T-helper 9 cell (primary cell): ENCODE results near the gene ATR.

Source experiments
- DNase-seq: peaks from one replicate; pipeline ENCODE4 v3.0.0-alpha.2; 2020

ATR gene

GRCh38 chr3:142507241-142507640 lies 71.3 kb downstream of the ATR start:
- no peak for DNase-seq

GRCh38 chr3:142502187-142502985 lies 76.1 kb downstream of the ATR start:
- DNase-seq, result no peak

- DNase-seq, result no peak
Measured at GRCh38 chr3:142501004-142501926, 77.3 kb downstream of the ATR start.

GRCh38 chr3:142500211-142500610 lies 78.3 kb downstream of the ATR start:
- no peak for DNase-seq

GRCh38 chr3:142498397-142499180 lies 79.9 kb downstream of the ATR start:
- DNase-seq, result no peak

GRCh38 chr3:142497729-142498128 lies 80.8 kb downstream of the ATR start:
- no peak for DNase-seq

- DNase-seq, result no peak
Measured at GRCh38 chr3:142495103-142495502, 83.4 kb downstream of the ATR start.

- DNase-seq, result no peak
Measured at GRCh38 chr3:142492184-142492583, 86.3 kb downstream of the ATR start.

GRCh38 chr3:142489572-142490323 lies 88.8 kb downstream of the ATR start:
- no peak for DNase-seq

GRCh38 chr3:142484912-142485435 lies 93.6 kb downstream of the ATR start:
- no peak for DNase-seq

- DNase-seq, result no peak
Measured at GRCh38 chr3:142481196-142481595, 97.3 kb downstream of the ATR start.

- DNase-seq, result no peak
Measured at GRCh38 chr3:142470826-142471225, 107.7 kb downstream of the ATR start.

- no peak for DNase-seq
Measured at GRCh38 chr3:142468456-142468855, 110.1 kb downstream of the ATR start.

- DNase-seq, result no peak
Measured at GRCh38 chr3:142467768-142468167, 110.8 kb downstream of the ATR start.

- no peak for DNase-seq
Measured at GRCh38 chr3:142460689-142461088, 117.8 kb downstream of the ATR start.

- no peak for DNase-seq
Measured at GRCh38 chr3:142459929-142460328, 118.6 kb downstream of the ATR start.

GRCh38 chr3:142459096-142459495 lies 119.4 kb downstream of the ATR start:
- no peak for DNase-seq

- DNase-seq, result no peak
Measured at GRCh38 chr3:142450881-142451280, 127.7 kb downstream of the ATR start.

- no peak for DNase-seq
Measured at GRCh38 chr3:142450189-142450588, 128.3 kb downstream of the ATR start.

GRCh38 chr3:142447852-142448823 lies 130.4 kb downstream of the ATR start, which contains the start of gene XRN1:
XRN1 (minus strand) TSS chr3:142448037; CDS start chr3:142447944, 93 bp downstream.
- peak; percentile 95 for DNase-seq
